Colon (tissue), 2 donors: Measurements from ENCODE around the gene CDC73.

Experiments used
- FAIRE-seq: peaks from 2 replicates; lab custom pipeline; 2012; peaks lifted over from hg19 to GRCh38; lab: Jason Lieb, UNC
- donor health status: control.
- donor health status: control.

CDC73 gene

DNA sequence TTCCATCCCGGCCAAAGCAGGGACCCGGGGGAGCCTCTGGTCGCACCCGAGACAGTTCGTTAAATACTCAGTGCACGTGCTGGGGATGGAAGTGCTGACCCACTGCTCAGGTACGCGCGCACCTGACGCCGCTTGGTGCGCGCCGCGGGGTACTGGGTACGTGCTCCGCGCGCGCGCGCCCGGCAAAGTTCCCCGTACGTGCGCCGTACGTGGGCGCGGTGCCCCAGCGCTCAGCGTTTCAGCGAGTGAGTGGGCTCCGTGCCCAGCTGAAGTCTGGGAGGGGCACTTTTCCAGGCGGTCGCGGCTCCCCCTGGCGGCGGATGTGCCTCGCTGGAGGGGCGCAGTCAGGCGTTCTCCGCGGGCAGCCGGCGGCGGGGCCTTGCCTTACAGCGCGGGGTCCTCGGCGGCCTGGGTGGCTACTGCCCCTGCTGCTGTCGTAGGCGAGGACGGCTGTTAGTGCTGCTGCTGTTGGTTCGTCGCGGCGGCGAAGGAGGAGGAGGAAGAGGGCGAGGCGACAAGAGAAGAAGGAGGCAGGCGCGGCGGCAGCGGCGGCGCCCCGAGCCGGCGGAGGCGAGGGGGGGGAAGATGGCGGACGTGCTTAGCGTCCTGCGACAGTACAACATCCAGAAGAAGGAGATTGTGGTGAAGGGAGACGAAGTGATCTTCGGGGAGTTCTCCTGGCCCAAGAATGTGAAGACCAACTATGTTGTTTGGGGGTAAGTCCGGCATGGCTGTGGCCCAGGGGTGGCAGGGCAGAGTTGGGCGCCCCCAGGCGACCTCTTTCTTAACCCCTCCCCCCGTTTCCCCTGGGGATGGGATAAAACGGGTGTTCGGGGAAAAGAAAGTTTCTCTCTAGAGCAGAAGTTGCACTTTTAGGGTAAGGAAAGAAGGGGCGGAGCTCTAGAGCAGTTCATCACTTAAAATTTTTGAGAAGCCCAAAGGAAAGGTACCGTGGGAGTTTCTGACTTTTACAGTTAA, at the start of gene CDC73:
TSS of gene CDC73 (plus strand) at position 416 of the 978 bp plus-strand sequence. CDS start at position 586, 170 bp downstream.
- FAIRE-seq: no peak

- no peak for FAIRE-seq
These were observed 43.8 kb upstream of the CDC73 start for GRCh38 chr1:193077991-193078390.

DNA sequence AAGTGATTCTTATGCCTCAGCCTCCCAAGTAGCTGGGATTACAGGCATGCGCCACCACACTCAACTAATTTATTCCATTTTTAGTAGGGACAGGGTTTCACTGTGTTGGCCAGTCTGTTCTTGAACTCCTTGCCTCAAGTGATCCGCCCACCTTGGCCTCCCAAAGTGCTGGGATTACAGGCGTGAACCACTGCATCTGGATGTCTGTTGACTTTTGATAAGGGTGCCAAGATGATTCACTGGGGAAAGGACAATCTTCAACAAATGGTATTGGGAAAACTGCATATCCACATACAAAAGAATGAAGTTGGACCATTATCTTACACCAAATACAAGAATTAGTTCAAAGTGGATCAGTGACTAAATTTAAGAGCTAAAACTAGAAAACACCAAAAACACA, 42.6 kb upstream of the CDC73 start:
- no peak for FAIRE-seq

DNA sequence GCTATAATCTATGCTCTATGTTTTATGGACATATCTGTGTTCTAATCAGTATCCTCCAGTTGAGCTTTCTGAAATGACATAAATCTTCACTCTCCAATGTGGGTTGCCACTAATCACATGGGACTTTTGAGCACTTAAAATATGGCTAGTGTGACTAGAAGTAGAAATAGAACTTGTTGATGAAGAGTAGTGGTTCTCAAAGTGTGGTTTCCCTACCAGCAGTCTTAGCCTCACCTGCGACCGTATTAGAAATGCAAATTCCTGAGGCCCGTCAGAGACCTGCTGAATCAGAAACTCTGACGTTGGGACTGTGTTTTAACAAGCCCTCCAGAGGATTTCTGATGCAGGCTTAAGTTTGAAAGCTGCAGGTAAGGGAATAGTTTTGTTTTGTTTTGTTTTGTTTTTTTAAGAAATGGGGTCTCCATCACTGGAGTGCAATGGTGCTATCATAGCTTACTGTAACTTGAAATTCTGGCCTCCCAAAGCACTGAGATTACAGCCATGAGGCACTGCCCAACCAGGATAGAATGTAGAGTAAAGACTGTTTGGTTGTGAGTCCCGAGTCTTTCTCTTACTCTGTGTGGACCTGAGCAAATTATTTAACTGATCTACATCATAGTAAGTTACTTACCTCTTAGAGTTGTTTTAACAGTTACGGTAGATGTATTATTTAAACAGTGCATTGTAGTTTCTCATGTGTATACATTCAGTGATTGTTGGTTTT, 38.3 kb upstream of the CDC73 start:
- no peak for FAIRE-seq

GRCh38 chr1:193085263-193085662, 36.6 kb upstream of the CDC73 start:
- no peak for FAIRE-seq

DNA sequence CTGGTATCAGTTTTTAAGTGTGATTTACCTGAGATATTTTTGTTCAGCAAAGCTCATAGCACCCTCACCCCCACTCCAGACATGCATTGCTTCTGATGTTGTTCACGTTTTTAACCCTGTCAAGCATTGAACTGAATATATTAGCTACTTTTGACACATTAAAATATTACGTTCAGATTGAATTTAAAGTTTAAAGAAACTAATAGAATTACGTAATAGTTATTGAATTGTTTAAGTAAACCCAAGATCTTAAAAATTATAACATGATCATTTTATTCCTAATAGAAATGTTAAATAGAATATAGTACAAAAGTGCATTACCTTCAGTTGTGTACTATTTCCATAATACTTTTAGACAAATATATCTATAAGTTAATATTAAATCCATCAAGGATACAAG, 35.5 kb upstream of the CDC73 start:
- FAIRE-seq: no peak

GRCh38 chr1:193087893-193088292, 33.9 kb upstream of the CDC73 start:
- FAIRE-seq: no peak

GRCh38 chr1:193090865-193091264, 31.0 kb upstream of the CDC73 start:
- FAIRE-seq: no peak

GRCh38 chr1:193094112-193094511, 27.7 kb upstream of the CDC73 start:
- FAIRE-seq: no peak

GRCh38 chr1:193102662-193103061, 19.2 kb upstream of the CDC73 start:
- FAIRE-seq: no peak

GRCh38 chr1:193103759-193104501, 17.9 kb upstream of the CDC73 start:
- no peak for FAIRE-seq

DNA sequence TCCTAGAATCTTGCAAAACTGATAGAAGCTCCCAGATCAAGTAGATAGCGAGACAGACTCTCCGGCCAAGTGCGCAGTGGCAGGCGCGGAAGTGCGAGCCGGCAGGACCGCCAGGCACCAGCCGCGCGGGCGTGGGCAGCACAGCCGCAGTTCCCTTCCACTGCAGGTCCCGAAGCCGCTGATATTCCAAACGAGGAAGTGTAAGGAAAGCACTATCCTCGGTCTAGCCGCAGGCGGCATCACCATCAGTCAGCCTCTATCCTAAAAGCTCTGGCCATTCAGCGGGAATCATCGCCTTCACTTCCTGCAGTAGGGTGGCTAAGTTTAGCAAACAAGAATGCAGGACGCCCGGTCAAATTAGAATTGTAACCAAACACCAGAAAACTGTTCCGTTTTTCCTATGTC, 17.3 kb upstream of the CDC73 start:
- no peak for FAIRE-seq

DNA sequence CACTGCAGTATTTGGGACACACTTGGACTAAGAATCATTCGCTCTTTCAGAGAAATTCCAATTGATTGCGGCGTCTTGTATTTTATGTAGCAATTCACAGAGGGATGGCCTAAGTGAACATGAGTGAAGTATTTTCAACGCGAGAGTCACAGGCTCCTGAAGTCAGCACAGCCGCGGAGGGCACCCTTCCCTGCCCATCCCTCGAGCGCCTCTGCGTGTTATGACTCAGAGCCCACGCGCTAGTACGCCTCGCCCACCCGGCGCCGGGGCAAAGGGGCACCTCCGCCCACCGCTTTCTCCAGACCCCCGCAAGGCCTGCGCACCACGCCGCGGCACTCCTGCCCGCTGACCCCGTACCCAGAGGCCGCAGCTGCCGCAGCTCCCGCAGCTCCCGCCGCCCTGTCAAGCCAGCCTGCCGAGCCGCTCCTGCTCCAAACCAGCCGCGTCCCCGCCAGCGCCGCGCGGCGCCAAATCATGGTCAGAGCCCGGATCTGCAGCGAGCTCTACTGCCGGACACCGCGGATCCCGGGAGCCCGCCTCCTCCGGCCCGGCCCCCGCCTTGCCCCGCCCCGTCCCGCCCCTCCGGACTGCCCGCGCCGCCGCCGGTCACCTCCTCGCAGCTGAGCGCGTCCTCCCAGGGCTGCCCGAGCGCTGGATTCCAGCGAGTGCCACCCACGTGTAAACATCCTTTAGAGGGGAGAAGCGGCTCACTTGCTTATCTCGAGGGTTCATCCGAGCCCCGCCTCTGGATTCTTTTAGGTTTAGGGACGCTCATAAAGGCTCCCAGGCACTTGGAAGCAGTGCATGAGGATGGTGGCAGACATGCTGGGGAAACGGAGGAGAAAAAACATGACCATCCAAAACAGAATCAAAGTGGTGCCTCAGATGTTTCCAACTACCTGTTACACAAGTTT, 16.7 kb upstream of the CDC73 start, which contains the start of gene GLRX2:
TSS of gene GLRX2 (minus strand) at position 508 of the 914 bp plus-strand sequence. CDS start at position 476, 32 bp downstream.
- FAIRE-seq: no peak

DNA sequence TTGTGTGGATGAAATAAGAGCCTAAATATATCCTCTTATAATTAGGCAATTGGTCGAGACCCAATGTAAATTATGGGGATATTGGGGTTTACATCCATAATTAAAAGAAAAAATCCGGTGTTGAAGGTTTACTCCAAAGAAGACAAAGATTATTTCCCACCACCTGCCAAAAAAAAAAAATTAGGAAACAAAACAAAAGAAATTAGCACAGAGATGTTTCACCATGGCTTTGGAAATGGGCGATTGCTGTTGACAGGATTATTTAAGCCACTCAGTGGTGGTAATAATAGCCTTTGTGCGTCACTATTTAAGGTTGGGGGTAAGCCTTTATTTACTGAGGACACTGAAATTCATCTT, 16.0 kb upstream of the CDC73 start:
- no peak for FAIRE-seq

- no peak for FAIRE-seq
These were observed 13.4 kb upstream of the CDC73 start for GRCh38 chr1:193108471-193108870.

DNA sequence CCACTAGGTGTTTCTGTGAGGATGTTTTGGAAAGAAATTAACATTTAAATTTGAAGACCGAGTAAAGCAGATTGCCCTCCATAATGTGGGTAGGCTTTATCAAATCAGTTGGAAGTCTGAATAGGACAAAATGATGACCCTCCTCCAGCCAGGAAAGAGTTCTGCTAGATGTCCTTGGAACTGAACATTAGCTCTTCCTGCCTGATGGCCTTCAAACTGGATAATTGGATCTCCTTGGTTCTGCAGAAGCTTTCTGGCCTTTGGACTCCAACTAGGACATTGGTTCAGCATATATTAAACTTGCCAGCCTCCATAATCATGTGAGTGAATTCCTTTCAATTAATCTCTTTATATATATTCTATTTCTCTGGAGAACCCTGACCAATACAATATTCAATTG, 12.2 kb upstream of the CDC73 start:
- FAIRE-seq: no peak

- no peak for FAIRE-seq
These were observed 11.6 kb upstream of the CDC73 start for GRCh38 chr1:193110246-193110645.

DNA sequence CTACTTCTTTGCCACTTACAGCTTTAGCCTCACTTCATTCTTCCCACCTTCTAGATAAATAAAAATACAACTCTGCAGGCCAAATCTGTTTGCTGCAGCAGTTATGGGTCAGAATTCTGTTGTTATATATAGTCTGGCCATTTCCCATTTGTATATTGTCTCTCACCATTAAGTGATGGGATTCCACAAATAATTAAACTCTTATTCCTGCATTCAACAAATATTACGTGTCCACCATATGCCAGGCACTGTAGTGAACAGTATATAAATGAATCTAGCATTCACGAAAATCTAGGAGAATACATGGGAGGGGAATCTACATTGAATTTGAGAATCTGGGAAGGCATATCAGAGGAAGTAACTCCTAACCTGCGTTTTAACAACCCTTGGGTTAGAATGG, 11.0 kb upstream of the CDC73 start:
- FAIRE-seq: no peak

DNA sequence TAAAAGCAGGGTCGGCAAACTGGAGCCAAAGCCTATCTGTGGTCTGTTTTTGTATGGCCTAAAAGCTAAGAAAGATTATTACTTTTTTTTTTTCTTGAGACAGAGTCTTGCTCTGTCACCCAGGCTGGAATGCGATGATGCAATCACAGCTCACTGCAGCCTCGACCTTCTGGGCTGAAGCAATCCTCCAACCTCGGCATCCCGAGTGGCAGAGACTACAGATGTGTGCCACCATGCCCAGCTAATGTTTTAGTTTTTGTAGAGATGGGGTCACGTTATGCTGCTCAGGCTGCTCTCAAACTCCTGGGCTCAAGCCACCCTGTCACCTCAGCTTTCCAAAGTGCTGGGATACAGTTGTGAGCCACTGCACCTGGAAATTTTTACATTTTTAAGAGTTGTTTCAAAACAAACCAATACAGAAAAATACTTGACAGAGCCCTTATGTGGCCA, 10.2 kb upstream of the CDC73 start:
- FAIRE-seq: no peak

DNA sequence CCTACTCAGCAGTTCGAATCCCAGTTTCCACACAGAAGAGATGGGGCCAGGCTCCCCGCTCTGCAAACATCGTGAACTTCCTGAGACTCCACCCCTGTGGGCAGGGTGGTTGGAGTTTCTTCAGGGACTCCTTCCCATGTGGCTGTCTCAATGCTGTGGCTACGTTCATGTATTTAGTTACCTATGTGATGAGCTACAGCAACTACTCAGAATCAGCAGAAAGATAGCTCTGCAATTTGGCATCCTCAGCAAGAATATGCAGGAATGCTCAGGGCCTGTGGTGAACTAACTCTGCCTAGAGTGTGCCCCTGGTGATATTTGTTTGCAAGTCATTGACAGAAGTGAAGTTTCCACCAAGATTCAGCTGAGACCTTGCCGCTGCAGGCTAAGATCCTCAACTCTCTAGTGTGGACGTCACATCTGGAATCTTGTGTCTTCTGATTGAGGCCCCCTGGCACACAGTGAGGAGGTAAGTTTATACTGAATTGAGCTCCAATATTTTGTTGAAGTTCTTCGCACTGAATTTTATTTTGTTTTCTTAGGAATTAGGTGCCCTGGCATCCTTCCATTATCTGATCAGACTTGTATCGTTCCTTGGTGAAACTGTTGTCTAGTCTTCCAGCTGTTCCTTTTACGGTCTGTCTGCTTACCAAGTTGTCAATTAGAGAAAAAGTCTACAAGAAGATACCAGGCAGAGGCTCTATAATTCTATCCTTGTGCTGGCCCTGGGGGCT, 8.4 kb upstream of the CDC73 start:
- FAIRE-seq: no peak

DNA sequence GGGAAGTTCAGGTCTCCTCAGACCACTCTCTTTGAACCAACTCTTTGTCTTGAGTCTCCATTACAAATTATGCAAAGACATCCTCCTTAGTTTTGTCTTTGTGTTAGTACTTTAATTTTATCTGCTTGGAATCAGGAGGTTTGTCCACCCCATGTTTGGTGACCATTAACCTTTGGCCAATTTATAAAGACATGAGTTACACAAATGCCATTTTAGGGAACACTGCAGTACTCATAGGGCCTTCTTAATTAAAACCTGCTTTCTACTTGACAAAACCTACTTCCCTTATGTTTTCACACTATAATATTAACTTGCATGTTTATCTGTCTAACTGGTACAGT, 7.9 kb upstream of the CDC73 start:
- FAIRE-seq: no peak
